HG02970 (cell line): ENCODE measurements around the gene CELF4.

ENCODE experiments used
- ATAC-seq: cut with Tn5 transposase; IDR thresholded peaks from one replicate; pipeline ENCODE4 v1.9.1; 2021; ENCODE audit warnings: mild to moderate bottlenecking, moderate library complexity, moderate number of reproducible peaks; ENCODE audit not compliant: unreplicated experiment, low FRiP score

Gene CELF4

GRCh38 chr18:37396971-37397720 is 168.5 kb downstream of the CELF4 start:
- ATAC-seq, result no peak

GRCh38 chr18:37395631-37396030 is 170.0 kb downstream of the CELF4 start:
- ATAC-seq, result no peak

GRCh38 chr18:37395138-37395537 is 170.5 kb downstream of the CELF4 start:
- no peak for ATAC-seq

GRCh38 chr18:37394610-37394965 is 171.0 kb downstream of the CELF4 start:
- ATAC-seq, result no peak

GRCh38 chr18:37393945-37394609 is 171.5 kb downstream of the CELF4 start:
- no peak for ATAC-seq

- no peak for ATAC-seq
Observed at GRCh38 chr18:37393221-37393827, 172.3 kb downstream of the CELF4 start.

- ATAC-seq, result no peak
Observed at GRCh38 chr18:37392648-37393047, 172.9 kb downstream of the CELF4 start.

- no peak for ATAC-seq
Observed at GRCh38 chr18:37391698-37392548, 173.7 kb downstream of the CELF4 start.

GRCh38 chr18:37391156-37391555 is 174.4 kb downstream of the CELF4 start:
- no peak for ATAC-seq

- no peak for ATAC-seq
Observed at GRCh38 chr18:37390687-37391086, 174.9 kb downstream of the CELF4 start.

- ATAC-seq, result no peak
Observed at GRCh38 chr18:37389684-37390368, 175.8 kb downstream of the CELF4 start.

- ATAC-seq, result no peak
Observed at GRCh38 chr18:37389041-37389440, 176.6 kb downstream of the CELF4 start.

- ATAC-seq, result no peak
Observed at GRCh38 chr18:37388413-37388812, 177.2 kb downstream of the CELF4 start.

- no peak for ATAC-seq
Observed at GRCh38 chr18:37385846-37386778, 179.5 kb downstream of the CELF4 start.

GRCh38 chr18:37383846-37384595 is 181.6 kb downstream of the CELF4 start:
- ATAC-seq, result no peak

- no peak for ATAC-seq
Observed at GRCh38 chr18:37383036-37383785, 182.4 kb downstream of the CELF4 start.

GRCh38 chr18:37381554-37381953 is 184.0 kb downstream of the CELF4 start:
- no peak for ATAC-seq
